GM10266 (cell line): ENCODE measurements around the gene EPHB1.

Source experiments
- DNase-seq: peaks from one replicate; pipeline ENCODE4 v3.0.0; 2012; ENCODE audit errors: extremely low spot score
- TF ChIP-seq, protein P1 (sequence below): IDR thresholded peaks from 2 replicates; pipeline ENCODE4 v1.5.1; 2012; ENCODE audit warnings: mild to moderate bottlenecking, low read depth; ENCODE audit not compliant: control insufficient read depth, insufficient read depth; ENCODE audit errors: missing control alignments

EPHB1 gene

GRCh38 chr3:134829721-134830120, 34.7 kb downstream of the EPHB1 start:
- TF ChIP-seq, protein P1, sequence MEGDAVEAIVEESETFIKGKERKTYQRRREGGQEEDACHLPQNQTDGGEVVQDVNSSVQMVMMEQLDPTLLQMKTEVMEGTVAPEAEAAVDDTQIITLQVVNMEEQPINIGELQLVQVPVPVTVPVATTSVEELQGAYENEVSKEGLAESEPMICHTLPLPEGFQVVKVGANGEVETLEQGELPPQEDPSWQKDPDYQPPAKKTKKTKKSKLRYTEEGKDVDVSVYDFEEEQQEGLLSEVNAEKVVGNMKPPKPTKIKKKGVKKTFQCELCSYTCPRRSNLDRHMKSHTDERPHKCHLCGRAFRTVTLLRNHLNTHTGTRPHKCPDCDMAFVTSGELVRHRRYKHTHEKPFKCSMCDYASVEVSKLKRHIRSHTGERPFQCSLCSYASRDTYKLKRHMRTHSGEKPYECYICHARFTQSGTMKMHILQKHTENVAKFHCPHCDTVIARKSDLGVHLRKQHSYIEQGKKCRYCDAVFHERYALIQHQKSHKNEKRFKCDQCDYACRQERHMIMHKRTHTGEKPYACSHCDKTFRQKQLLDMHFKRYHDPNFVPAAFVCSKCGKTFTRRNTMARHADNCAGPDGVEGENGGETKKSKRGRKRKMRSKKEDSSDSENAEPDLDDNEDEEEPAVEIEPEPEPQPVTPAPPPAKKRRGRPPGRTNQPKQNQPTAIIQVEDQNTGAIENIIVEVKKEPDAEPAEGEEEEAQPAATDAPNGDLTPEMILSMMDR, result no peak
- DNase-seq, result no peak

GRCh38 chr3:134832585-134832984, 37.5 kb downstream of the EPHB1 start:
- TF ChIP-seq, protein P1, result no peak
- no peak for DNase-seq

DNA sequence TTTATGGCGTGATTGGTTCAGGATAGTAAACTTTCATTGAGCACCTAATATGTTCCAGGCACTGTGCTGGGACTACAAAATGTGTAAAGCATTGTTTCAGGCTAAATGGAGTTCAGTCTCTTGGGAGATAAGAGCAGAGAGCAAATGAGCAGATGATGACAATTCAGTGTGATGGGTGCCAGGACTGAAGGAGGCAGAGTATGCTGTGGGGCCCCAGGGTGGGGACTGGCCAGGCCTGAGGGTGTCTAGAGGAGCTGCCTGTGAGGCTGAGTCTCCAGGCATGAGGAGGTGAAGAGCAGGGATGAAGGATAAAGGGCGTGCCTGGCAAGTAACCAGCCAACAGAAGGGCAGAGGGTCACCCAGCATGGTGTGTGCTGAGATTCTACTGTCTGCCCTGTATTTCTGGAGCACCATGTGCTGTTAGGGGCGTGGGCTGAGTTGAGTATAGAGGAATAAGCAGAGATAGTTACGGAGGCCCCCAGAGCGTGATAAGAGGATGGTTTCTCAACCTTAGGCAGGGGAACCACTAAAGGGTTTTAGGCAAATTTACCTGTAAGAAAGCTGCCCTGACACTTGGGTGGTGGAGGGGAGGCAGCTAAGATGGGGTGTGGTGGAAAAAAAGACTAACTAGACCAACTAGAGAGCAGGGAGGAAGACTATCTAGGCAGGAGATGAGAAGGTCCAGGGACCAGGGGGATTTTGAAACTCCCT, 38.5 kb downstream of the EPHB1 start:
- TF ChIP-seq, protein P1, result no peak
- no peak for DNase-seq

GRCh38 chr3:134836921-134837320, 41.9 kb downstream of the EPHB1 start:
- no peak for DNase-seq
- TF ChIP-seq, protein P1, result no peak

- DNase-seq, result no peak
- TF ChIP-seq, protein P1, result peak; percentile 27
Observed at GRCh38 chr3:134838599-134838998, 43.5 kb downstream of the EPHB1 start.

- no peak for DNase-seq
- TF ChIP-seq, protein P1, result no peak
Observed at GRCh38 chr3:134839422-134839821, 44.4 kb downstream of the EPHB1 start.

- no peak for DNase-seq
- TF ChIP-seq, protein P1, result no peak
Observed at GRCh38 chr3:134839990-134840389, 44.9 kb downstream of the EPHB1 start.
